T-helper 2 cell treated with Interferon-gamma antibody and Interleukin-4, amounts not matched to agents 100 ng/mL and 5 ng/mL, for 36 hours (primary cell): ENCODE results near the gene CCL18. TPM values are rescaled to one million over a fixed set of nuclear protein-coding genes. Genes with fewer than 3 reads are reported as not detected.
"Not testable (repeated sequence)": the region's sequence is repeated elsewhere in the genome, so short reads cannot be mapped to it uniquely, and the experiment has no call there.

Experiments
- intact Hi-C: fragments of 100-400 bp; cut with micrococcal nuclease; formaldehyde crosslinking; loops from one replicate; pipeline ENCODE4 v1.15.1; 2023
- total RNA-seq: library from RNA; stranded (reverse); gene quantifications from 2 replicates; pipeline ENCODE4 v1.2.3, GENCODE V29; 2022

CCL18 gene
- not detected in 2 replicates for total RNA-seq

- intact Hi-C loops = no loop called here
These were observed at the start of gene CCL18 for GRCh38 chr17:36063786-36064541. CCL18 (plus strand) TSS chr17:36064272; CDS start chr17:36064343, 71 bp downstream.

- intact Hi-C loops = no loop called here
These were observed 49.1 kb upstream of the CCL18 start for GRCh38 chr17:36014946-36015345.

- intact Hi-C loops = not testable (repeated sequence)
These were observed 48.2 kb upstream of the CCL18 start for GRCh38 chr17:36015895-36016294.

GRCh38 chr17:36016555-36016954, 47.5 kb upstream of the CCL18 start:
- intact Hi-C loops = no loop called here

GRCh38 chr17:36017799-36018198, 46.3 kb upstream of the CCL18 start, which contains the start of gene CCL23:
CCL23 (minus strand) TSS chr17:36017972; CDS start chr17:36017897, 75 bp downstream.
- intact Hi-C loops = no loop called here

GRCh38 chr17:36019423-36019822, 44.6 kb upstream of the CCL18 start:
- intact Hi-C loops = no loop called here

- intact Hi-C loops = no loop called here
These were observed 39.8 kb upstream of the CCL18 start for GRCh38 chr17:36024106-36024869.

- intact Hi-C loops = no loop called here
These were observed 36.3 kb upstream of the CCL18 start for GRCh38 chr17:36027761-36028160.

- intact Hi-C loops = no loop called here
These were observed 33.1 kb upstream of the CCL18 start for GRCh38 chr17:36030956-36031355.

- intact Hi-C loops = no loop called here
These were observed 29.9 kb upstream of the CCL18 start for GRCh38 chr17:36034127-36034526.

- intact Hi-C loops = no loop called here
These were observed 27.8 kb upstream of the CCL18 start for GRCh38 chr17:36036235-36036634.

- intact Hi-C loops = no loop called here
These were observed 16.0 kb upstream of the CCL18 start for GRCh38 chr17:36048066-36048465.

GRCh38 chr17:36049643-36050042, 14.4 kb upstream of the CCL18 start:
- intact Hi-C loops = no loop called here

- intact Hi-C loops = no loop called here
These were observed 8.9 kb upstream of the CCL18 start for GRCh38 chr17:36055171-36055570.

- intact Hi-C loops = no loop called here
These were observed 8.1 kb upstream of the CCL18 start for GRCh38 chr17:36055921-36056520.

- intact Hi-C loops = no loop called here
These were observed 6.2 kb upstream of the CCL18 start for GRCh38 chr17:36057911-36058310.

GRCh38 chr17:36059406-36059805, 4.7 kb upstream of the CCL18 start:
- intact Hi-C loops = no loop called here

- intact Hi-C loops = no loop called here
These were observed 3.3 kb upstream of the CCL18 start for GRCh38 chr17:36060816-36061215.

GRCh38 chr17:36066365-36066985, 2.4 kb downstream of the CCL18 start:
- intact Hi-C loops = no loop called here

GRCh38 chr17:36068524-36068923, 4.5 kb downstream of the CCL18 start:
- intact Hi-C loops = no loop called here

GRCh38 chr17:36069136-36069535, 5.1 kb downstream of the CCL18 start:
- intact Hi-C loops = no loop called here

- intact Hi-C loops = no loop called here
These were observed 6.4 kb downstream of the CCL18 start for GRCh38 chr17:36070427-36070826.
